ENCODE results near the gene UBL3. TPM values are rescaled to one million over a fixed set of nuclear protein-coding genes. Genes with fewer than 3 reads are reported as not detected.

UBL3 gene, protein sequence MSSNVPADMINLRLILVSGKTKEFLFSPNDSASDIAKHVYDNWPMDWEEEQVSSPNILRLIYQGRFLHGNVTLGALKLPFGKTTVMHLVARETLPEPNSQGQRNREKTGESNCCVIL
- polyA plus RNA-seq (2013, experiment 1 of 2), result 16.0 TPM
- 15.7 TPM for polyA plus RNA-seq (2013, experiment 2 of 2)

DNA sequence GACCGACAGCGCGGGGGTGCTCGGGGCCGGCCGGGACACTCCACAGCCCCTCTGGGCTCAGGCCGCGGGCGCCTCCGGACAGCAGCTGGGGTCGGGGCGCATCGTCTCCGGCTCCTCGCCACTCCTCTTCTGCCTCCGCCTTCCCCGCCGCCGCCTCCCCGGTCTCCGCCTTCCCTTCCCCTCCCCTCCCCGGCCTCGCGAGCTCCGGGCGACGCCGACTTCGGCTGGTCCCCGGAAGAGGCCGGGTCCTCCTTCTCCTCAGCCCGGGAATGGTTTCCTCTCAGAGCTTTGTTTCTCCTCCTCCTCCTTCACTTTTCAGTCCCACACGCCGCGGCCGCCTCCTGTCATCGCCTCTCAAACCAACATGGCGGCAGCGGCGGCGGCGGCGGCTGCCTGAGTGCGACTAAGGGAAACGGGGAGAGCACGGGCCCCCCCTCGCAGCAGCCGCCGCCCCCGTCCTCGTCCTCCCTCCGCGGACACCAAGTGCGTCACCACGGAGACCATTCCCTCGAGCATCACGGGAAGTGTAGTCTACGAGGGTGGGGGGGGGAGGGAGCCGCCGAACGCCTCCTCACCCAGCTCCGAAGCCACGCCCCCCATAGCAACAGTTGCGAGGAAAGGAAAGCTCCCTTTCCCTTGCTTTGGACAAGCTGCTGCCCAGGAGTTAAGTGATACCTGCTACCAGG, at the start of gene UBL3:
TSS of gene UBL3 (minus strand) at position 405 of the 686 bp plus-strand sequence. CDS start 1,079 bp downstream, outside the sequence.
- H3K18ac ChIP-seq (ENCODE audit: low read length), result peak within 1 kb of the TSS; percentile 86
- H3K27ac ChIP-seq (ENCODE audit: low read depth, low read length), result peak within 1 kb of the TSS; percentile 91
- H3K79me2 ChIP-seq (ENCODE audit: control insufficient read depth, insufficient read depth, low read length), result peaks cover 31% of the 10 kb centered on the region
- peak within 1 kb of the TSS; percentile 89 for H3K4me3 ChIP-seq (ENCODE audit: low read length)
- peak within 1 kb of the TSS; percentile 37 for H2BK5ac ChIP-seq (ENCODE audit: low read length)
- H3K4me2 ChIP-seq (ENCODE audit: low read length), result peak within 1 kb of the TSS; percentile 63
- no peak within 1 kb of the TSS for H2AK5ac ChIP-seq (ENCODE audit: low read length)
- H3K79me1 ChIP-seq (ENCODE audit: low read length), result no peaks in the 10 kb centered on the region
- H4K5ac ChIP-seq (ENCODE audit: low read length), result no peak within 1 kb of the TSS
- no peak within 1 kb of the TSS for H3K4ac ChIP-seq (ENCODE audit: low read depth, low read length)
- no CpG with 5 or more reads among the region's 64 CpGs for WGBS (ENCODE audit: extremely low coverage, insufficient coverage, low lambda C conversion rate)
- peak within 1 kb of the TSS; percentile 90 for H3K56ac ChIP-seq (ENCODE audit: low read length)
- peak within 1 kb of the TSS; percentile 91 for H3K9ac ChIP-seq (ENCODE audit: low read length)
- peak within 1 kb of the TSS; percentile 48 for H3K23ac ChIP-seq (ENCODE audit: low read length)
- no peaks in the 10 kb centered on the region for H3K27me3 ChIP-seq (ENCODE audit: insufficient read depth, low read length, poor library complexity)
- no peak within 1 kb of the TSS for H2BK120ac ChIP-seq (ENCODE audit: low read depth, low read length)
- no peak within 1 kb of the TSS for H4K8ac ChIP-seq (ENCODE audit: low read depth, low read length)
- H3K4me1 ChIP-seq (ENCODE audit: control insufficient read depth, low read depth, low read length), result no peaks in the 10 kb centered on the region
- H2BK15ac ChIP-seq (replicated peaks; ENCODE audit: low read depth), result no peak within 1 kb of the TSS
- peak; percentile 99 for DNase-seq
- H3K36me3 ChIP-seq (ENCODE audit: control insufficient read depth, insufficient read depth, low read length), result no peaks in the 10 kb centered on the region

DNA sequence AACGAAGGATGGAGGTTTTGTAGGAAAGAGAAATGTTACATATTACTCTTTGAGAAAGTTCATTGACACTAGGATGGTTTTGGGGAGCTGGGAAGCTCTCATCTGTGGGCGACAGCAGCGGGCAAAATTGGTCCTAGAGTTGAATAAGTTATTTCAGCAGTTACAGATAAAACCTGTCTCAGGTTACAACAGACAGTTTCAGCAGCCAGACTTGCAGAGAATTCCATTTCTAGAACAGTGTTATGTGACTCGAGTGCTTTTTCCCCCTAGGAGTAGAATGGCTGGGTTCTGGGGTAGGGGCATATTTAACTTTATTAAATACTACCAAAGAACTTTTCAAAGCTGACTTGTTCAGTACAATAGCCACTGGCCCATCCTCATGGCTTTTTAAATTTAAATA, 46.7 kb upstream of the UBL3 start:
- Histone ChIP-seq H2AK5ac (ENCODE audit: low read length) (no peak overlapping the region), H3K79me1 (ENCODE audit: low read length) (no peaks in the 10 kb centered on the region), H3K4ac (ENCODE audit: low read depth, low read length) (no peak overlapping the region), H4K5ac (ENCODE audit: low read length) (no peak overlapping the region), H3K27ac (ENCODE audit: low read depth, low read length) (no peak overlapping the region), H3K79me2 (ENCODE audit: control insufficient read depth, insufficient read depth, low read length) (no peaks in the 10 kb centered on the region), H3K56ac (ENCODE audit: low read length) (no peak overlapping the region), H3K36me3 (ENCODE audit: control insufficient read depth, insufficient read depth, low read length) (no peaks in the 10 kb centered on the region), H3K27me3 (ENCODE audit: insufficient read depth, low read length, poor library complexity) (no peaks in the 10 kb centered on the region), H3K4me2 (ENCODE audit: low read length) (no peak overlapping the region), H2BK15ac (replicated peaks; ENCODE audit: low read depth) (no peak overlapping the region), H3K4me1 (ENCODE audit: control insufficient read depth, low read depth, low read length) (no peaks in the 10 kb centered on the region), H4K8ac (ENCODE audit: low read depth, low read length) (no peak overlapping the region), H3K4me3 (ENCODE audit: low read length) (no peak overlapping the region), H2BK120ac (ENCODE audit: low read depth, low read length) (no peak overlapping the region), H2BK5ac (ENCODE audit: low read length) (no peak overlapping the region), H3K23ac (ENCODE audit: low read length) (no peak overlapping the region), H3K18ac (ENCODE audit: low read length) (no peak overlapping the region), H3K9ac (ENCODE audit: low read length) (no peak overlapping the region)
- no CpG with 5 or more reads among the region's 4 CpGs for WGBS (ENCODE audit: extremely low coverage, insufficient coverage, low lambda C conversion rate)
- DNase-seq, result no peak

DNA sequence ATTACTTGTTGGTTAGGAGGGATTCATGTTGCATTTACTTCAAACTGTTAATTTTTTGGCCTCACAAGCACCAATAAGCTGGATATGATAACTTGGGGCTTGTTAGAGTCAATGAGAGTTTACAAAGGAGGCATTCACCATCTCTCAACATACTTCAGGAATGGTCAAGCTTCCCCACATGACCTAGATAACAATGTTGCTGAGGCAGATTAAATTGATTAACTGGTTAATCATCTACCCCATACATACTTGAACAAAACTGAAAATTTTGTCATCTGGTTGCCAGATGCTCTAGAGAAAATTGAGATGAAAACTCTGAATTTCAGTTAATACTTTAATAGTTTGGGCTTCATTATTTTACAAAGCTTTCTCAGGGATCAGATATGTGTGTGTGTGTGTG, 43.0 kb upstream of the UBL3 start:
- H3K27me3 ChIP-seq (ENCODE audit: insufficient read depth, low read length, poor library complexity), result no peaks in the 10 kb centered on the region
- no peaks in the 10 kb centered on the region for H3K4me1 ChIP-seq (ENCODE audit: control insufficient read depth, low read depth, low read length)
- H2BK120ac ChIP-seq (ENCODE audit: low read depth, low read length), result no peak overlapping the region
- H2BK15ac ChIP-seq (replicated peaks; ENCODE audit: low read depth), result no peak overlapping the region
- no peaks in the 10 kb centered on the region for H3K79me2 ChIP-seq (ENCODE audit: control insufficient read depth, insufficient read depth, low read length)
- no peak overlapping the region for H3K18ac ChIP-seq (ENCODE audit: low read length)
- H3K4ac ChIP-seq (ENCODE audit: low read depth, low read length), result no peak overlapping the region
- H3K27ac ChIP-seq (ENCODE audit: low read depth, low read length), result no peak overlapping the region
- H3K4me2 ChIP-seq (ENCODE audit: low read length), result no peak overlapping the region
- H2BK5ac ChIP-seq (ENCODE audit: low read length), result no peak overlapping the region
- H3K4me3 ChIP-seq (ENCODE audit: low read length), result no peak overlapping the region
- H4K8ac ChIP-seq (ENCODE audit: low read depth, low read length), result no peak overlapping the region
- no peak overlapping the region for H2AK5ac ChIP-seq (ENCODE audit: low read length)
- H3K79me1 ChIP-seq (ENCODE audit: low read length), result no peaks in the 10 kb centered on the region
- no peak overlapping the region for H3K23ac ChIP-seq (ENCODE audit: low read length)
- no peak overlapping the region for H4K5ac ChIP-seq (ENCODE audit: low read length)
- H3K56ac ChIP-seq (ENCODE audit: low read length), result no peak overlapping the region
- no peaks in the 10 kb centered on the region for H3K36me3 ChIP-seq (ENCODE audit: control insufficient read depth, insufficient read depth, low read length)
- no peak for DNase-seq
- no peak overlapping the region for H3K9ac ChIP-seq (ENCODE audit: low read length)

DNA sequence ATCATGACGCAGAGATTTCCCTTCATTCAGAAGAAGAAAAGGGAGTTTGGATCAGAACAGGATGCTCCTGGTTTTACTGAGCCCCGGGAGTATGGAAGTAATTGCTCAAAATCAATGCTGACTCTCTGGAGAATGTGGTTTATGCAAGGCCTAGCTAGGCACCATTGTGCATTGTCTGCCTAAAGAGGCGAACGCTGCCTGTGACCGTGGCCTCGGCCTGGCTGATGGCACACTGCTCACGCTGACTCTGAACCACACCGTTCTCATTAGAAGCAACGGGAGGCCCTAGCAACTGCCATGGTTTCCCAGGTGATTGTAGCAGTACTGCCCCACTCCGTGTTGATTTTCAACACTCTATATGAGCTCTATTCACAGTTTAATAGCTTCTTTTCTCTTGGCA, 41.7 kb upstream of the UBL3 start:
- H3K36me3 ChIP-seq (ENCODE audit: control insufficient read depth, insufficient read depth, low read length), result no peaks in the 10 kb centered on the region

DNA sequence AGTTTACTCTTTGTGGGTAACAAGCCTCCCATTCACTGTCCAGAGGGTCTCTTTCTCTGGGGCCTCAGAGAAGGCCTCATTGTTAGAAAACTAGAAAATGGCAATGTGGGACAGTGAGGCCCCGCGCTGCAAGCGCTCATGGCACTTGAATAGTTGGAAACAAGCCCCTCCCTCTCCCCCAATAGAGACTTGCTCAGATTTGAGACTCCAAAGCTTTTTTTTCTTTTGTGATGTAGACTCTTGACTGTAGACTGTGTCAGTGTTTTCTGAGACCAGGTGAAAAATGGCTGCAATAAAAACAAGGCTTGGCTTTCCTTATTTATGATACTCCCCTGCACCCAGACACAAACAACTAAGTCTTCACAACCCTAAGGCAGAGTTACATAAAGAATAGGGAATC, 38.7 kb upstream of the UBL3 start:
- Histone ChIP-seq H3K36me3 (ENCODE audit: control insufficient read depth, insufficient read depth, low read length) (no peaks in the 10 kb centered on the region), H3K56ac (ENCODE audit: low read length) (no peak overlapping the region), H3K27ac (ENCODE audit: low read depth, low read length) (no peak overlapping the region), H3K4me1 (ENCODE audit: control insufficient read depth, low read depth, low read length) (peaks cover 2% of the 10 kb centered on the region), H3K27me3 (ENCODE audit: insufficient read depth, low read length, poor library complexity) (no peaks in the 10 kb centered on the region), H3K4ac (ENCODE audit: low read depth, low read length) (no peak overlapping the region), H4K8ac (ENCODE audit: low read depth, low read length) (no peak overlapping the region), H3K79me1 (ENCODE audit: low read length) (no peaks in the 10 kb centered on the region), H2BK5ac (ENCODE audit: low read length) (no peak overlapping the region), H4K5ac (ENCODE audit: low read length) (no peak overlapping the region), H3K9ac (ENCODE audit: low read length) (no peak overlapping the region), H3K4me2 (ENCODE audit: low read length) (no peak overlapping the region), H3K23ac (ENCODE audit: low read length) (no peak overlapping the region), H3K4me3 (ENCODE audit: low read length) (no peak overlapping the region), H3K79me2 (ENCODE audit: control insufficient read depth, insufficient read depth, low read length) (no peaks in the 10 kb centered on the region), H2BK120ac (ENCODE audit: low read depth, low read length) (no peak overlapping the region), H2AK5ac (ENCODE audit: low read length) (no peak overlapping the region), H3K18ac (ENCODE audit: low read length) (no peak overlapping the region), H2BK15ac (replicated peaks; ENCODE audit: low read depth) (no peak overlapping the region)
- no CpG with 5 or more reads among the region's 3 CpGs for WGBS (ENCODE audit: extremely low coverage, insufficient coverage, low lambda C conversion rate)
- no peak for DNase-seq

More for the DNA sequence above, 41.7 kb upstream of the UBL3 start:
- peaks cover 2% of the 10 kb centered on the region for H3K4me1 ChIP-seq (ENCODE audit: control insufficient read depth, low read depth, low read length)
- no peak overlapping the region for H3K4me2 ChIP-seq (ENCODE audit: low read length)
- H3K56ac ChIP-seq (ENCODE audit: low read length), result no peak overlapping the region
- no peak overlapping the region for H4K5ac ChIP-seq (ENCODE audit: low read length)
- DNase-seq, result no peak
- no peaks in the 10 kb centered on the region for H3K27me3 ChIP-seq (ENCODE audit: insufficient read depth, low read length, poor library complexity)
- no peak overlapping the region for H2BK120ac ChIP-seq (ENCODE audit: low read depth, low read length)
- no peak overlapping the region for H4K8ac ChIP-seq (ENCODE audit: low read depth, low read length)
- no peak overlapping the region for H3K27ac ChIP-seq (ENCODE audit: low read depth, low read length)
- no peak overlapping the region for H3K18ac ChIP-seq (ENCODE audit: low read length)
- H2BK5ac ChIP-seq (ENCODE audit: low read length), result no peak overlapping the region
- WGBS (ENCODE audit: extremely low coverage, insufficient coverage, low lambda C conversion rate), result no CpG with 5 or more reads among the region's 10 CpGs
- no peak overlapping the region for H2AK5ac ChIP-seq (ENCODE audit: low read length)
- H3K23ac ChIP-seq (ENCODE audit: low read length), result no peak overlapping the region
- no peak overlapping the region for H3K4me3 ChIP-seq (ENCODE audit: low read length)
- no peak overlapping the region for H3K4ac ChIP-seq (ENCODE audit: low read depth, low read length)
- no peaks in the 10 kb centered on the region for H3K79me2 ChIP-seq (ENCODE audit: control insufficient read depth, insufficient read depth, low read length)
- H2BK15ac ChIP-seq (replicated peaks; ENCODE audit: low read depth), result no peak overlapping the region
- no peak overlapping the region for H3K9ac ChIP-seq (ENCODE audit: low read length)
- H3K79me1 ChIP-seq (ENCODE audit: low read length), result no peaks in the 10 kb centered on the region

DNA sequence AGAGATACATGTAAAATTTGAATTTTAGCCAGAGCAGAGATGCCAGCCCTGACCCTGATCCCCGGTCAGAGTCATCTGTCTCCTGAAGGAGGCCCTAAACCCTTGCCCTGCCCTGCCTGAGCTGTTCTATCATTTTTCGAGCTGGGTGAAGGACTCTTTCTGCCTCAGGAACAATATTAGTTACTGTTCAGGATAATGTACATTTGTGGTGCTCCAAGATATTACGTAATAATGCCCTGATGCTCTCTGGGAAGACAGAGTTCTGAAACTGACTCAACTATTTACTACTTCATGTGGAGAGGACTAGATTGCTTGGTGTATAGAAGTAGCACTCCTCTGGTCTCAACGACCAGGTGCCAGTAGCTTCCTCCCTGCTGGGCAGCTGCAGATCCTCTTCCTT, 37.9 kb upstream of the UBL3 start:
- WGBS (ENCODE audit: extremely low coverage, insufficient coverage, low lambda C conversion rate), result no CpG with 5 or more reads among the region's 4 CpGs
- Histone ChIP-seq H3K4me1 (ENCODE audit: control insufficient read depth, low read depth, low read length) (peaks cover 2% of the 10 kb centered on the region), H3K56ac (ENCODE audit: low read length) (no peak overlapping the region)

More for the DNA sequence above, 37.9 kb upstream of the UBL3 start:
- Histone ChIP-seq H3K18ac (ENCODE audit: low read length) (no peak overlapping the region), H3K4me3 (ENCODE audit: low read length) (no peak overlapping the region), H3K27me3 (ENCODE audit: insufficient read depth, low read length, poor library complexity) (no peaks in the 10 kb centered on the region), H4K5ac (ENCODE audit: low read length) (no peak overlapping the region), H3K79me1 (ENCODE audit: low read length) (no peaks in the 10 kb centered on the region), H3K36me3 (ENCODE audit: control insufficient read depth, insufficient read depth, low read length) (no peaks in the 10 kb centered on the region), H2AK5ac (ENCODE audit: low read length) (no peak overlapping the region), H3K23ac (ENCODE audit: low read length) (no peak overlapping the region), H3K9ac (ENCODE audit: low read length) (no peak overlapping the region), H2BK120ac (ENCODE audit: low read depth, low read length) (no peak overlapping the region), H3K4me2 (ENCODE audit: low read length) (no peak overlapping the region), H2BK5ac (ENCODE audit: low read length) (no peak overlapping the region), H2BK15ac (replicated peaks; ENCODE audit: low read depth) (no peak overlapping the region), H3K27ac (ENCODE audit: low read depth, low read length) (no peak overlapping the region), H3K79me2 (ENCODE audit: control insufficient read depth, insufficient read depth, low read length) (no peaks in the 10 kb centered on the region), H3K4ac (ENCODE audit: low read depth, low read length) (no peak overlapping the region), H4K8ac (ENCODE audit: low read depth, low read length) (no peak overlapping the region)
- no peak for DNase-seq

All from mesendoderm (in vitro differentiated cells).